ENCODE data around the gene GAPDHS. TPM values are rescaled to one million over a fixed set of nuclear protein-coding genes. Genes with fewer than 3 reads are reported as not detected.

GAPDHS gene
- total and polyA plus RNA-seq, 2 of the 4 experiments (the other 2 are of a cell fraction) = not detected

- Histone ChIP-seq H3K4me1 (ENCODE audit: control insufficient read depth, insufficient read depth, low read length) (peaks cover 12% of the 10 kb centered on the region), H3K36me3 (ENCODE audit: control insufficient read depth, insufficient read depth, low read length) (no peaks in the 10 kb centered on the region), H2AFZ (replicated peaks; ENCODE audit: low read length, poor library complexity) (peak overlapping the region; percentile 38), H3K4ac (ENCODE audit: low read depth, low read length) (peak overlapping the region; percentile 67), H2BK120ac (ENCODE audit: low read depth, low read length) (peak overlapping the region; percentile 68; the same call in 1 of the 2 replicates), H3K9me3 (ENCODE audit: control insufficient read depth, insufficient read depth, low read length) (no peaks in the 10 kb centered on the region), H3K14ac (replicated peaks; ENCODE audit: low read depth, low read length) (no peak overlapping the region), H3K27ac (ENCODE audit: insufficient read depth, low read length) (no peak overlapping the region), H3K9ac (ENCODE audit: low read depth, low read length) (no peak overlapping the region), H4K20me1 (ENCODE audit: insufficient read depth, low read length) (no peaks in the 10 kb centered on the region), H2AK9ac (replicated peaks; ENCODE audit: low read depth, low read length, poor library complexity) (no peak overlapping the region), H2BK15ac (ENCODE audit: low read depth, low read length) (peak overlapping the region; percentile 0; the same call in 2 of the 3 replicates), H2BK5ac (ENCODE audit: low read depth, low read length, poor library complexity, severe bottlenecking) (no peak overlapping the region), H3K4me3 (ENCODE audit: insufficient read depth, low read depth, low read length) (no peak overlapping the region), H4K8ac (ENCODE audit: low read depth in 2 of 2, low read length in 2 of 2) (0 out of 4 replicates have a peak overlapping the region, but pooled peaks of 1 of the 2 experiments have one; percentile 27), H2AK5ac (ENCODE audit: low read depth, low read length) (peak overlapping the region; percentile 70; the same call in 1 of the 2 replicates), H4K5ac (ENCODE audit: low read depth, low read length) (no peak overlapping the region), H3K18ac (ENCODE audit: low read depth, low read length) (no peak overlapping the region), H3K23ac (ENCODE audit: low read depth, low read length) (no peak overlapping the region), H2BK20ac (ENCODE audit: low read depth, low read length) (peak overlapping the region; percentile 85), H3K27me3 (ENCODE audit: control insufficient read depth, insufficient read depth, low read length) (peaks cover 9% of the 10 kb centered on the region; the same call in 1 of the 2 replicates), H3K79me1 (ENCODE audit: low read depth in 1 of 2, low read length in 2 of 2) (0 out of 4 replicates have a peak, but pooled peaks cover 0 to 3% of the 10 kb centered on the region in 2 experiments), H3K9me1 (ENCODE audit: insufficient read depth, low read length) (peaks cover 16% of the 10 kb centered on the region), H3K56ac (ENCODE audit: extremely low read depth, insufficient read depth, low read length) (no peak overlapping the region), H4K91ac (ENCODE audit: insufficient read depth, low read depth, low read length) (no peak overlapping the region; the same call in 1 of the 2 replicates), H3K4me2 (ENCODE audit: low read depth, low read length) (no peak overlapping the region)
- in situ Hi-C loops (cut with MboI; ENCODE audit: low sequenced_read_pairs) (no loop called here), intact Hi-C loops (cut with micrococcal nuclease) (no loop called here), dilution Hi-C loops (cut with HindIII; ENCODE audit: low sequenced_read_pairs, unreplicated experiment) (no loop called here)
- ATAC-seq (ENCODE audit: low read depth) (no peak), DNase-seq (no peak)
- WGBS, 2 experiments (ENCODE audit: extremely low coverage in 2 of 2, insufficient read length in 1 of 2) = 89% methylated on average over 1 of the region's 2 CpGs; no CpG with 5 or more reads in 1 of the 2 experiments
- BruUV-seq (replicated peaks) = no TSS peak
- POLR2A ChIA-PET (ENCODE audit: unreplicated experiment) = interaction anchor here (0.5 kb wide), 1 partner anchor 14 kb away, joined by 11 read pairs; no protein-coding TSS in a partner anchor
- TF ChIP-seq USF2 (IDR thresholded peaks at IDR 0.05; ENCODE audit: low read depth, low read length) (no peak), NFE2L2 (IDR thresholded peaks at IDR 0.05; ENCODE audit: low read depth, low read length) (no peak), RCOR1 (IDR thresholded peaks at IDR 0.05; ENCODE audit: insufficient replicate concordance, low read length) (no peak), RFX5 (IDR thresholded peaks at IDR 0.05; ENCODE audit: low read depth, low read length) (no peak), MAFK (IDR thresholded peaks at IDR 0.05; ENCODE audit: low read depth, low read length) (no peak)
- CTCF ChIA-PET = interaction anchor here (0.7 to 1.1 kb wide), 2 partner anchors 22 to 115 kb away, joined by 3 read pairs; no protein-coding TSS in a partner anchor
Observed at GRCh38 chr19:35517342-35517741, 15.9 kb upstream of the GAPDHS start.
